Heart right ventricle (tissue), 16 donors: ENCODE measurements around the gene MMP8. TPM values are rescaled to one million over a fixed set of nuclear protein-coding genes. Genes with fewer than 3 reads are reported as not detected.

Source experiments
- ATAC-seq, 8 donors: fragments of 200-7000 bp; cut with Tn5 transposase; one replicate each; pipeline ENCODE4 v1.9.1; 2020; ENCODE audit warnings: mild to moderate bottlenecking in 8 of 8, moderate library complexity in 8 of 8, moderate number of reproducible peaks in 1 of 8
- DNase-seq, 2 donors: peaks; one replicate each; pipeline ENCODE4 v3.0.0-alpha.2; 2020
- H3K27ac ChIP-seq, 10 donors: fragments of 200-600 bp; sonication (generic) in 2 of 10; one replicate each; pipeline versions ENCODE4 v1.5.0 to v1.8.0; 2020 to 2022; ENCODE audit warnings: mild to moderate bottlenecking in 3 of 10
- H3K27me3 ChIP-seq, 7 donors: fragments of 200-600 bp; one replicate each; pipeline ENCODE4 v1.8.0; 2021 to 2022; ENCODE audit warnings: mild to moderate bottlenecking in 2 of 7
- H3K36me3 ChIP-seq, 9 donors: fragments of 200-600 bp; sonication (generic) in 1 of 9; one replicate each; pipeline versions ENCODE4 v1.5.0 to v1.8.0; 2020 to 2022; ENCODE audit warnings: mild to moderate bottlenecking in 2 of 9
- H3K4me1 ChIP-seq, 9 donors: fragments of 200-600 bp; sonication (generic) in 1 of 9; one replicate each; pipeline versions ENCODE4 v1.5.0 to v1.8.0; 2020 to 2022; ENCODE audit warnings: mild to moderate bottlenecking in 4 of 9
- H3K4me3 ChIP-seq, 10 donors: fragments of 200-600 bp; sonication (generic) in 2 of 10; one replicate each; pipeline versions ENCODE4 v1.5.0 to v1.8.0; 2020 to 2022; ENCODE audit warnings: mild to moderate bottlenecking in 7 of 10, moderate library complexity in 2 of 10
- H3K9me3 ChIP-seq, 11 donors: fragments of 200-600 bp in 10 of 11; sonication (generic) in 2 of 11; one replicate each; pipeline versions ENCODE4 v1.5.0 to v1.8.0; 2013 to 2022; ENCODE audit warnings: mild to moderate bottlenecking in 2 of 11, control low read depth in 1 of 11, moderate library complexity in 1 of 11
- WGBS, 2 donors: extraction: QIAGEN DNeasy Blood & Tissue Kit; methylation state at CpG; one replicate each; pipeline ENCODE4 v1.1.7; 2013; ENCODE audit warnings: inconsistent platforms in 1 of 2; 5-methylcytosine and 5-hydroxymethylcytosine counted together
- intact Hi-C, 10 donors: fragments of 100-400 bp; cut with DNase I; formaldehyde crosslinking; loops; one replicate each; pipeline versions ENCODE4 v1.11.1 to v1.14.2; 2022
- polyA plus RNA-seq, 2 donors: library from polyadenylated mRNA; stranded (reverse); fragments of 200-250 nt; gene quantifications; one replicate each; pipeline ENCODE4 v1.2.3, GENCODE V29; 2013
- total RNA-seq, 10 donors: library from RNA; stranded (reverse); fragmentation: NEBNext Ultra II Directional in 3 of 10; extraction: Animal tissue kit (Norgen Biotek cat#: 25700) in 3 of 10; gene quantifications; one replicate each; pipeline versions ENCODE4 v1.2.1 to v1.2.4, GENCODE V29; 2021 to 2023
- TF ChIP-seq, protein P1 (sequence below), 9 donors: fragments of 200-600 bp; sonication (generic) in 2 of 9; IDR thresholded peaks; one replicate each; pipeline versions ENCODE4 v1.5.0 to v1.8.0; 2021 to 2022; ENCODE audit warnings: antibody characterized with exemption in 9 of 9, mild to moderate bottlenecking in 5 of 9, moderate library complexity in 1 of 9
- donor health status: Arrhythmogenic right ventricular cardiomyopathy.
- donor health status: ischemic (EF 13 %, LVEDD 7.1; RV severe dilation, severe dysfunction).
- donor health status: healthy with polysubstance abuse.
- donor health status: DM: no; HTN: yes; CAD: no.
- donor health status: DM: no; HTN: no; CAD: no.
- donor health status: ischemic (EF 25% LVEDD 6.9; RV normal size, moderate dysfunction).
- donor health status: ischemic (EF 25% LVEDD 5.7; RV mildly dilated, moderate dysfunction).
- donor health status: healthy.
- donor health status: DM: yes; HTN: yes; CAD: no.
- donor health status: Ischemic cardiomyopathy.
- donor health status: ischemic (EF 35%, LVEDD 5.7; RV mildly dilated, moderate dysfunction).
- donor health status: nonischemic (EF 11% LVEDD 7.7; RV severe dilation, severe dysfunction).
- donor health status: DM: yes; HTN: yes; CAD: no.
- donor health status: PGD.
- donor health status: ischemic (EF 29% LVEDD 5.4; RV normal size, mild dysfunction).
- donor health status: nonischemic (EF 23%, LVEDD 6.1; RV moderate dilation, normal function).

MMP8 gene
- total and polyA plus RNA-seq, 12 donors, result 0.13 to 1.4 (median 0.22) TPM; not detected in 8

DNA sequence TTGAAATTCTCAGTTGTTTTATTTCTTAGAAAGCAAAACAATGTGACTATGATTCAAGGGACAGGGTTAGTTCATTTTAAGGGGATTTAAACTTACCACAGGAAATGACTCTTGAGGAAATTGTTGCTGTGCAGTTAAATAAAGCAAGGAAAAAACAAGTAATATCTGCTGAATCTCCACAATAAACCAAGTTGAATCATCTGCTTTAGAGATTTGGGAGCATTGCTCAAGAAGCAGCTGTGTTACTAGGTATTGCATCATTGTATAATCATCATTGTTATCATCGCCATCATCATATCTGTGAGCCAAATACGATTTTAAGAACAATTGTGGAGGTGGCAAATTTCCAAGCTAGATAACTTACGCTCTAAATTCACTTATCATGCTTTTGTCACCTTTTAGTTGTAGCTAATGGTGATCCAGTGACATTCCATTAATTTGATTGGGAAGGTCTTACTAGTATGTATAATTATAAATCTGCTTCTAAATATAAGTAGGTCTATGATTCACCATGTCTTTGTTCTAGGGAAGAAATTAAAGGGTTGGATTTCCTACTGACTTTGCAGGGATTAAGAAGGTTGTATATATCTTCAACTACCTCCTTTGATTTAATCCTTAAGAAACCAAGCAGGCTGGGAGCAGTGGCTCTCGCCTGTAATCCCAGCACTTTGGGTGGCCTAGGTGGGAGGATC is 35.7 kb upstream of the MMP8 start:
- H3K4me1 ChIP-seq, result peaks cover 0 to 32% (median 0%) of the 10 kb centered on the region in 9 donors
- TF ChIP-seq, protein P1, sequence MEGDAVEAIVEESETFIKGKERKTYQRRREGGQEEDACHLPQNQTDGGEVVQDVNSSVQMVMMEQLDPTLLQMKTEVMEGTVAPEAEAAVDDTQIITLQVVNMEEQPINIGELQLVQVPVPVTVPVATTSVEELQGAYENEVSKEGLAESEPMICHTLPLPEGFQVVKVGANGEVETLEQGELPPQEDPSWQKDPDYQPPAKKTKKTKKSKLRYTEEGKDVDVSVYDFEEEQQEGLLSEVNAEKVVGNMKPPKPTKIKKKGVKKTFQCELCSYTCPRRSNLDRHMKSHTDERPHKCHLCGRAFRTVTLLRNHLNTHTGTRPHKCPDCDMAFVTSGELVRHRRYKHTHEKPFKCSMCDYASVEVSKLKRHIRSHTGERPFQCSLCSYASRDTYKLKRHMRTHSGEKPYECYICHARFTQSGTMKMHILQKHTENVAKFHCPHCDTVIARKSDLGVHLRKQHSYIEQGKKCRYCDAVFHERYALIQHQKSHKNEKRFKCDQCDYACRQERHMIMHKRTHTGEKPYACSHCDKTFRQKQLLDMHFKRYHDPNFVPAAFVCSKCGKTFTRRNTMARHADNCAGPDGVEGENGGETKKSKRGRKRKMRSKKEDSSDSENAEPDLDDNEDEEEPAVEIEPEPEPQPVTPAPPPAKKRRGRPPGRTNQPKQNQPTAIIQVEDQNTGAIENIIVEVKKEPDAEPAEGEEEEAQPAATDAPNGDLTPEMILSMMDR (IDR thresholded peaks at IDR 0.05), result no peak
- no peak overlapping the region for H3K27ac ChIP-seq
- H3K9me3 ChIP-seq, result no peaks in the 10 kb centered on the region
- intact Hi-C loops, result no loop called here
- no peak for DNase-seq
- 40 to 46% methylated on average over 4 of the region's 4 CpGs for WGBS, 2 donors
- H3K27me3 ChIP-seq, result peaks cover 0 to 60% (median 0%) of the 10 kb centered on the region in 7 donors
- no peak overlapping the region for H3K4me3 ChIP-seq
- ATAC-seq, result peak in 6 of 8 donors; percentile 55 to 86 (median 70)
- no peaks in the 10 kb centered on the region for H3K36me3 ChIP-seq

DNA sequence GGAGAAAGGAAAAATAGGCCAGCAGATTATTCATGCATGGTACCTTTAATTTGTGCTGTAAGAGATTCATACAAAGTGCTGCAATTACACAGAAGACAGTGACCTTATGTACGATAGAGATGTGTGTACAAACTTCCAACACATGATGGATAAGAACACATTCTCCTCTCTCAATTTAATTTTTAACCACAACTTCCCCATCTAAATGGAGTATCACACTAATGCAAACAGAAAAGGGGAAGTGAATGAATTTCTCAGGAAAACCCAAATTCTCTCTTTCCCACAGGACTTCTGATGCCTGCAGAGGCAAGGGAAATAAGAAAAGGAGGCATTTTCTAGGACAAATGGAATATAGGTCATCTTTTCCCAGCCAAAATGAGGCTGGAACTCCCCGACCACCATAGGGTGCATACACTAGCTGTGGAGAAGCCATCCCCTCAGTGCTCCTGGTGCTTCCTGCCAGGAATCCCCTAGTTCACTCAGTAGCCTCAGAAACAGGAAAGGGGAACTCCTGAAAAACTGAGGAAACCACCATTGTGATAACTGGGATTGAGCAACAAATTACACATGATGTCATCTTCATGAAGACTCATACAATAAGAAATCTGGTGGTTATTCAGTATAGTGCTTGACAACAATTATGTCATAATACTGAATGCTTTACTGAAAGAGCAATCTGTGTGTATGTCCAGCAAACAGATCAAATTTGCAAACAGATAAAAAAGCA is 33.2 kb upstream of the MMP8 start:
- intact Hi-C loops, result no loop called here
- Histone ChIP-seq H3K4me3 (no peak overlapping the region), H3K27ac (no peak overlapping the region), H3K4me1 (peaks cover 0 to 32% (median 0%) of the 10 kb centered on the region in 9 donors), H3K27me3 (peaks cover 0 to 59% (median 0%) of the 10 kb centered on the region in 7 donors), H3K36me3 (no peaks in the 10 kb centered on the region), H3K9me3 (no peaks in the 10 kb centered on the region)
- TF ChIP-seq, protein P1 (IDR thresholded peaks at IDR 0.05), result no peak
- ATAC-seq (no peak), DNase-seq (no peak)
- WGBS, 2 donors, result 55 to 67% methylated on average over 2 of the region's 2 CpGs

DNA sequence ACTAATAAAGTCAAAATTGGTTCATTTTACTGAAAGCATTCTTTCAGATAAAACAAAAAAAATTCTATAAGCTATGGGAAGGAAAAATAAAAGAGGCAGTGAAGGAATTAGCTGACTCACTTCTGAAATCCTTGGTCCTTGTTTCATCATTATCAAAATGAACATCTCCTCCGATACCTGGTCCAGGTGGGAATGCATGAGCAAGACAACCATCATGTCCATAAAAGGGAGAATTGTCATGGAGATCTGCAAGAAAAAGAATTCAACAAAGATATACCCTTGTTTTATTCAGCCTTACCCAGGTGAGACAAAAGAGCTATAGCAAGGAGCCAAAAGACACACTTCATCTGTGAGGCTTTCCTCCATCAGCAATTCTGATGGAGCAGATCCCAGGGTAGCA is 28.5 kb upstream of the MMP8 start:
- intact Hi-C loops, result no loop called here
- H3K4me1 ChIP-seq, result peaks cover 0 to 7% (median 0%) of the 10 kb centered on the region in 9 donors
- WGBS, 2 donors, result 89 to 100% methylated on average over 1 of the region's 1 CpG
- H3K9me3 ChIP-seq, result peaks cover 0 to 9% (median 0%) of the 10 kb centered on the region in 11 donors
- ATAC-seq (no peak), DNase-seq (no peak)
- no peak overlapping the region for H3K4me3 ChIP-seq
- H3K36me3 ChIP-seq, result no peaks in the 10 kb centered on the region
- TF ChIP-seq, protein P1 (IDR thresholded peaks at IDR 0.05), result no peak
- peaks cover 0 to 84% (median 0%) of the 10 kb centered on the region in 7 donors for H3K27me3 ChIP-seq
- H3K27ac ChIP-seq, result no peak overlapping the region

DNA sequence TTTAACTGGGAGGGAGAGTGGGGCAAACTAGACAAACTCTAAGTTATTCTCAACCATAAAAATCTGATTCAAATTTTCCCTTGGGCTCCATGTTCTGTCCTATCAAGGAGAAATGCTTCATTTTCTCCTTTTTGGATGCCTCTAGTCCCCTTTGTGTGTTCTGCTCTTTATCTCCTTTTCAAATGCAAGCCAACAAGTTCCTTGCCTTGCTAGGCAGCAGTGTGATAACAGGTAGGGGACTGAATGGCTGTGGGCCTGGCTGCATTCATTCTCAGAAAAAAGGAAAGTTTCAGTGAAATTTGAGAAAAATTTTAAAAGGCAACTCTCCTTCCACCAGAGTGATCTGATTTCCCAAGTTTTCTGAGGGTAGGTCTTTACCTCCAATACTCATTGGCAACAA is 26.9 kb upstream of the MMP8 start:
- no peak overlapping the region for H3K27ac ChIP-seq
- ATAC-seq (no peak), DNase-seq (no peak)
- H3K36me3 ChIP-seq, result no peaks in the 10 kb centered on the region
- H3K27me3 ChIP-seq, result peaks cover 0 to 77% (median 0%) of the 10 kb centered on the region in 7 donors
- peaks cover 0 to 17% (median 0%) of the 10 kb centered on the region in 11 donors for H3K9me3 ChIP-seq
- no peaks in the 10 kb centered on the region for H3K4me1 ChIP-seq
- intact Hi-C loops, result no loop called here
- TF ChIP-seq, protein P1 (IDR thresholded peaks at IDR 0.05), result no peak
- no peak overlapping the region for H3K4me3 ChIP-seq
